GM12878 (cell line): Measurements from ENCODE around the gene SNX32. TPM values are rescaled to one million over a fixed set of nuclear protein-coding genes. Genes with fewer than 3 reads are reported as not detected.

Experiments used
- ATAC-seq: fragments of 200-7000 bp; cut with Tn5 transposase; 3 replicates; pipeline ENCODE4 v1.9.1; 2020; ENCODE audit warnings: mild to moderate bottlenecking, moderate library complexity
- BruUV-seq: library from RNA; stranded (reverse); fragments of 400-500 nt; replicated peaks from 2 replicates; lab custom pipeline; 2021; lab: Mats Ljungman, UMichigan
- CTCF ChIA-PET: fragments of 300-600 bp; sonication (Branson Sonifier 250); formaldehyde crosslinking; extraction: SDS; loops from one replicate; lab custom pipeline; 2021; ENCODE audit warnings: inconsistent platforms; lab: Yijun Ruan, JAX
- POLR2A ChIA-PET: fragments of 350-600 bp; formaldehyde crosslinking; extraction: SDS; loops from one replicate; lab custom pipeline; 2021; ENCODE audit warnings: inconsistent platforms; lab: Charles Lee
- RAD21 ChIA-PET: fragments of 300-600 bp; sonication (Branson Sonifier 250); formaldehyde crosslinking; loops from one replicate; lab custom pipeline; 2023; ENCODE audit warnings: antibody characterized with exemption; ENCODE audit not compliant: unreplicated experiment; lab: Charles Lee
- SMC1A ChIA-PET: fragments of 300-600 bp; sonication (Branson Sonifier 250); formaldehyde crosslinking; loops from one replicate; lab custom pipeline; 2023; ENCODE audit not compliant: unreplicated experiment, uncharacterized antibody; lab: Charles Lee
- DNase-seq: peaks from one replicate; pipeline ENCODE4 v3.0.0-alpha.2; 2011; ENCODE audit warnings: low read depth, low spot score
- FAIRE-seq: peaks from 3 replicates; lab custom pipeline; 2011; peaks lifted over from hg19 to GRCh38; lab: Jason Lieb, UNC
- H2AFZ ChIP-seq: 2 replicates; pipeline ENCODE4 v1.6.0; 2011; ENCODE audit warnings: low read depth, low read length, control low read depth; ENCODE audit not compliant: control insufficient read depth
- H3K27ac ChIP-seq: 2 replicates; pipeline ENCODE4 v1.5.1; 2011; ENCODE audit warnings: control low read depth; ENCODE audit not compliant: control insufficient read depth, insufficient read depth
- H3K27me3 ChIP-seq, 2 experiments: replicated peaks in 1 of 2; 2 replicates each; pipeline versions ENCODE4 v1.6.0 to v1.6.1; 2011; ENCODE audit warnings: low read length in 1 of 2; ENCODE audit not compliant: control insufficient read depth in 2 of 2, insufficient read depth in 2 of 2
- H3K36me3 ChIP-seq, 2 experiments: 2 replicates each; pipeline ENCODE4 v1.5.1; 2011; ENCODE audit warnings: low read length in 1 of 2; ENCODE audit not compliant: control insufficient read depth in 2 of 2, insufficient read depth in 2 of 2
- H3K4me1 ChIP-seq: 2 replicates; pipeline ENCODE4 v1.6.1; 2011; ENCODE audit warnings: mild to moderate bottlenecking, low read length, moderate library complexity, mixed read lengths; ENCODE audit not compliant: control insufficient read depth, insufficient read depth
- H3K4me2 ChIP-seq: 2 replicates; pipeline ENCODE4 v1.6.0; 2011; ENCODE audit warnings: control low read depth; ENCODE audit not compliant: control insufficient read depth, insufficient read depth
- H3K4me3 ChIP-seq: fragments of 200-600 bp; sonication (generic); 2 replicates; pipeline ENCODE4 v1.5.1; 2016
- H3K79me2 ChIP-seq: 2 replicates; pipeline ENCODE4 v1.6.0; 2011; ENCODE audit warnings: low read length; ENCODE audit not compliant: control insufficient read depth, insufficient read depth
- H3K9ac ChIP-seq: 2 replicates; pipeline ENCODE4 v1.8.0; 2011; ENCODE audit warnings: low read length, control low read depth, mixed read lengths; ENCODE audit not compliant: control insufficient read depth, insufficient read depth
- H3K9me3 ChIP-seq: replicated peaks from 3 replicates; pipeline ENCODE4 v1.5.1; 2011; ENCODE audit warnings: mild to moderate bottlenecking, low read length; ENCODE audit not compliant: control insufficient read depth, insufficient read depth
- H4K20me1 ChIP-seq: 2 replicates; pipeline ENCODE4 v1.6.0; 2011; ENCODE audit not compliant: control insufficient read depth, insufficient read depth
- ATF7 ChIP-seq: fragments of 450-650 bp; IDR thresholded peaks from 2 replicates; pipeline ENCODE4 v1.6.1; 2016; ENCODE audit warnings: low read depth, mild to moderate bottlenecking
- FOS ChIP-seq: IDR thresholded peaks from 3 replicates; pipeline ENCODE4 v1.6.1; 2011; ENCODE audit warnings: borderline replicate concordance; ENCODE audit not compliant: insufficient read length; ENCODE audit errors: extremely low read depth
- GABPA ChIP-seq: IDR thresholded peaks from 2 replicates; pipeline ENCODE4 v1.6.1; 2014; ENCODE audit warnings: antibody characterized with exemption, low read depth, mild to moderate bottlenecking, inconsistent platforms
- MEF2A ChIP-seq: IDR thresholded peaks from 2 replicates; pipeline ENCODE4 v1.6.1; 2011; ENCODE audit warnings: low read depth, mild to moderate bottlenecking, low read length, moderate library complexity; ENCODE audit not compliant: insufficient read depth
- MEF2B ChIP-seq: fragments of 450-650 bp; IDR thresholded peaks from 2 replicates; pipeline ENCODE4 v1.6.1; 2018; ENCODE audit warnings: mild to moderate bottlenecking, moderate library complexity; ENCODE audit not compliant: partially characterized antibody, poor library complexity, severe bottlenecking
- MLLT1 ChIP-seq: fragments of 450-650 bp; IDR thresholded peaks from 2 replicates; pipeline ENCODE4 v1.6.1; 2016; ENCODE audit warnings: mild to moderate bottlenecking
- NRF1 ChIP-seq: conservative IDR thresholded peaks from 2 replicates; pipeline ENCODE4 v1.6.1; 2011; ENCODE audit warnings: mild to moderate bottlenecking, low read depth, low read length, improper control_type of control experiment
- PAX8 ChIP-seq: fragments of 450-650 bp; IDR thresholded peaks from 2 replicates; pipeline ENCODE4 v1.6.1; 2017; ENCODE audit warnings: mild to moderate bottlenecking, moderate library complexity
- POLR2A ChIP-seq: IDR thresholded peaks from 2 replicates; pipeline ENCODE4 v1.6.1; 2011; ENCODE audit warnings: low read depth, mild to moderate bottlenecking, low read length
- RB1 ChIP-seq: fragments of 450-650 bp; formaldehyde crosslinking; IDR thresholded peaks from 2 replicates; pipeline ENCODE4 v1.6.1; 2017; ENCODE audit warnings: mild to moderate bottlenecking, borderline replicate concordance
- RFX5 ChIP-seq: IDR thresholded peaks from 2 replicates; pipeline ENCODE4 v1.6.1; 2011; ENCODE audit warnings: low read depth, low read length, improper control_type of control experiment
- SIX5 ChIP-seq: IDR thresholded peaks from 2 replicates; pipeline ENCODE4 v1.6.1; 2011; ENCODE audit warnings: mild to moderate bottlenecking, low read depth, low read length, moderate library complexity; ENCODE audit not compliant: severe bottlenecking
- SRF ChIP-seq, 2 experiments: IDR thresholded peaks; 2 replicates each; pipeline ENCODE4 v1.6.1; 2011; ENCODE audit warnings: low read depth in 2 of 2, low read length in 2 of 2, mild to moderate bottlenecking in 1 of 2, moderate library complexity in 1 of 2
- TAF1 ChIP-seq: IDR thresholded peaks from 2 replicates; pipeline ENCODE4 v1.6.1; 2011; ENCODE audit warnings: mild to moderate bottlenecking, low read depth, low read length, borderline replicate concordance
- ZNF384 ChIP-seq: IDR thresholded peaks from 2 replicates; pipeline ENCODE4 v1.6.1; 2012; ENCODE audit warnings: low read depth, mild to moderate bottlenecking, low read length, improper control_type of control experiment, borderline replicate concordance
- WGBS: methylation state at CpG from one replicate; pipeline ENCODE4 v1.1.6; 2016; ENCODE audit warnings: low lambda C conversion rate; ENCODE audit not compliant: insufficient replicate concordance, insufficient coverage; ENCODE audit errors: missing lambda C conversion rate; 5-methylcytosine and 5-hydroxymethylcytosine counted together
- in situ Hi-C: fragments of 300-500 bp; cut with MboI; formaldehyde crosslinking; loops from 9 replicates; pipeline ENCODE4 v1.14.3; 2018; ENCODE audit warnings: mixed read lengths
- intact Hi-C: fragments of 100-400 bp; cut with micrococcal nuclease; formaldehyde crosslinking; loops from one replicate; pipeline ENCODE4 v1.14.2; 2022; ENCODE audit not compliant: unreplicated experiment
- polyA plus RNA-seq, 11 experiments: library from polyadenylated mRNA; depleted of rRNA in 4 of 11; unstranded in 6 of 11; stranded (reverse) in 5 of 11; fragments of >200 nt; fragmentation: Nextera tagmentation in 4 of 11; fragmentation: Illumina TruSeq in 1 of 11; extraction: Ambion mirVana in 4 of 11; extraction: Trizol in 1 of 11; gene quantifications; 1 replicate in 1 of 11; 2 replicates in 10 of 11; pipeline versions ENCODE4 v1.2.1 to v1.2.3, GENCODE V29; 2011 to 2016; ENCODE audit warnings: inconsistent platforms in 2 of 11, missing spikeins in 2 of 11, low read depth in 1 of 11
- total RNA-seq, 4 experiments: library from RNA; depleted of rRNA in 3 of 4; stranded (reverse); fragments of >200 nt in 3 of 4; fragmentation: Illumina TruSeq in 1 of 4; extraction: Trizol in 1 of 4; gene quantifications; 2 replicates each; pipeline versions ENCODE4 v1.2.1 to v1.2.3, GENCODE V29; 2013 to 2021
- TF ChIP-seq, protein P1 (sequence below): fragments of 150-350 bp; IDR thresholded peaks from 2 replicates; pipeline ENCODE4 v1.6.1; 2014; ENCODE audit warnings: mild to moderate bottlenecking, low read depth, low read length
- TF ChIP-seq, protein P2 (sequence below): IDR thresholded peaks from 2 replicates; pipeline ENCODE4 v1.6.1; 2012; ENCODE audit warnings: mild to moderate bottlenecking, low read depth, low read length

Gene SNX32
- total and polyA plus RNA-seq, 10 of the 15 experiments (the other 5 are each of a cell fraction or from before 2014, with no cell fraction given) = 0.04 to 1.5 (median 0.11) TPM; not detected in 1

- Histone ChIP-seq H3K27me3 (no peaks in the 10 kb centered on the region), H3K4me1 (peaks cover 7% of the 10 kb centered on the region), H3K27ac (no peak overlapping the region), H3K9ac (no peak overlapping the region), H3K79me2 (no peaks in the 10 kb centered on the region; the same call in 1 of the 2 replicates), H3K4me3 (no peak overlapping the region), H2AFZ (no peak overlapping the region), H4K20me1 (no peaks in the 10 kb centered on the region), H3K9me3 (no peaks in the 10 kb centered on the region), H3K4me2 (no peak overlapping the region), H3K36me3 (peaks cover 17 to 33% of the 10 kb centered on the region in 2 experiments)
- POLR2A ChIA-PET = interaction anchor here (0.6 to 4.5 kb wide), 4 partner anchors 7 to 1240 kb away, joined by 3 to 44 read pairs (median 3); partner anchors contain the start of genes CCDC85B, MUS81 and SNX32
- SMC1A ChIA-PET = interaction anchor here (0.6 to 2.3 kb wide), 2 partner anchors 8 to 20 kb away, joined by 3 to 7 read pairs; partner anchors contain the start of genes FIBP and MUS81
- WGBS = 67% methylated on average over 19 of the region's 19 CpGs
- CTCF ChIA-PET = interaction anchor here (1.2 to 4.5 kb wide), 2 partner anchors 8 to 120 kb away, joined by 6 to 41 read pairs; partner anchors contain the start of genes CFL1 and MUS81
- ATAC-seq = peak; percentile 20; the same call in 1 of the 3 replicates
- FAIRE-seq = no peak
- DNase-seq = no peak
- RAD21 ChIA-PET = no interaction called here
- BruUV-seq = no TSS peak
- in situ Hi-C loops (loop anchor here (25.0 kb wide), 1 partner anchor 1631 kb away; the partner anchor contains the start of genes DNAJC4, FKBP2, NUDT22 and PPP1R14B), intact Hi-C loops (no loop called here)
- TF ChIP-seq RFX5 (no peak), TAF1 (no peak), MEF2A (no peak), ATF7 (no peak), NRF1 (no peak), MEF2B (no peak), MLLT1 (no peak), SRF (IDR thresholded peaks at IDR 0.05; ENCODE audit: low read depth in 2 of 2, low read length in 2 of 2) (no peak), SIX5 (peak; percentile 80), FOS (no peak), PAX8 (no peak), ZNF384 (no peak), POLR2A (peak; percentile 82), GABPA (no peak), RB1 (no peak)
- TF ChIP-seq, protein P1, sequence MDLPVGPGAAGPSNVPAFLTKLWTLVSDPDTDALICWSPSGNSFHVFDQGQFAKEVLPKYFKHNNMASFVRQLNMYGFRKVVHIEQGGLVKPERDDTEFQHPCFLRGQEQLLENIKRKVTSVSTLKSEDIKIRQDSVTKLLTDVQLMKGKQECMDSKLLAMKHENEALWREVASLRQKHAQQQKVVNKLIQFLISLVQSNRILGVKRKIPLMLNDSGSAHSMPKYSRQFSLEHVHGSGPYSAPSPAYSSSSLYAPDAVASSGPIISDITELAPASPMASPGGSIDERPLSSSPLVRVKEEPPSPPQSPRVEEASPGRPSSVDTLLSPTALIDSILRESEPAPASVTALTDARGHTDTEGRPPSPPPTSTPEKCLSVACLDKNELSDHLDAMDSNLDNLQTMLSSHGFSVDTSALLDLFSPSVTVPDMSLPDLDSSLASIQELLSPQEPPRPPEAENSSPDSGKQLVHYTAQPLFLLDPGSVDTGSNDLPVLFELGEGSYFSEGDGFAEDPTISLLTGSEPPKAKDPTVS = no peak
- TF ChIP-seq, protein P2, sequence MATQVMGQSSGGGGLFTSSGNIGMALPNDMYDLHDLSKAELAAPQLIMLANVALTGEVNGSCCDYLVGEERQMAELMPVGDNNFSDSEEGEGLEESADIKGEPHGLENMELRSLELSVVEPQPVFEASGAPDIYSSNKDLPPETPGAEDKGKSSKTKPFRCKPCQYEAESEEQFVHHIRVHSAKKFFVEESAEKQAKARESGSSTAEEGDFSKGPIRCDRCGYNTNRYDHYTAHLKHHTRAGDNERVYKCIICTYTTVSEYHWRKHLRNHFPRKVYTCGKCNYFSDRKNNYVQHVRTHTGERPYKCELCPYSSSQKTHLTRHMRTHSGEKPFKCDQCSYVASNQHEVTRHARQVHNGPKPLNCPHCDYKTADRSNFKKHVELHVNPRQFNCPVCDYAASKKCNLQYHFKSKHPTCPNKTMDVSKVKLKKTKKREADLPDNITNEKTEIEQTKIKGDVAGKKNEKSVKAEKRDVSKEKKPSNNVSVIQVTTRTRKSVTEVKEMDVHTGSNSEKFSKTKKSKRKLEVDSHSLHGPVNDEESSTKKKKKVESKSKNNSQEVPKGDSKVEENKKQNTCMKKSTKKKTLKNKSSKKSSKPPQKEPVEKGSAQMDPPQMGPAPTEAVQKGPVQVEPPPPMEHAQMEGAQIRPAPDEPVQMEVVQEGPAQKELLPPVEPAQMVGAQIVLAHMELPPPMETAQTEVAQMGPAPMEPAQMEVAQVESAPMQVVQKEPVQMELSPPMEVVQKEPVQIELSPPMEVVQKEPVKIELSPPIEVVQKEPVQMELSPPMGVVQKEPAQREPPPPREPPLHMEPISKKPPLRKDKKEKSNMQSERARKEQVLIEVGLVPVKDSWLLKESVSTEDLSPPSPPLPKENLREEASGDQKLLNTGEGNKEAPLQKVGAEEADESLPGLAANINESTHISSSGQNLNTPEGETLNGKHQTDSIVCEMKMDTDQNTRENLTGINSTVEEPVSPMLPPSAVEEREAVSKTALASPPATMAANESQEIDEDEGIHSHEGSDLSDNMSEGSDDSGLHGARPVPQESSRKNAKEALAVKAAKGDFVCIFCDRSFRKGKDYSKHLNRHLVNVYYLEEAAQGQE = no peak
These were observed 34.4 kb downstream of the SNX32 start for GRCh38 chr11:65868076-65868667.
